A549 treated with Mapracorat at 1 μM for 4 hours (cell line): ENCODE results near the gene SH3BGRL. TPM values are rescaled to one million over a fixed set of nuclear protein-coding genes. Genes with fewer than 3 reads are reported as not detected.

Experiments used
- total RNA-seq: library from RNA; stranded (reverse); fragments of 200-300 nt; extraction: Qiagen RNA extraction; gene quantifications from 5 replicates; pipeline ENCODE4 v1.2.3, GENCODE V29; 2022

The SH3BGRL gene
- total RNA-seq: 43.7 to 52.4 TPM (median 45.0 TPM) in 5 replicates

DNA sequence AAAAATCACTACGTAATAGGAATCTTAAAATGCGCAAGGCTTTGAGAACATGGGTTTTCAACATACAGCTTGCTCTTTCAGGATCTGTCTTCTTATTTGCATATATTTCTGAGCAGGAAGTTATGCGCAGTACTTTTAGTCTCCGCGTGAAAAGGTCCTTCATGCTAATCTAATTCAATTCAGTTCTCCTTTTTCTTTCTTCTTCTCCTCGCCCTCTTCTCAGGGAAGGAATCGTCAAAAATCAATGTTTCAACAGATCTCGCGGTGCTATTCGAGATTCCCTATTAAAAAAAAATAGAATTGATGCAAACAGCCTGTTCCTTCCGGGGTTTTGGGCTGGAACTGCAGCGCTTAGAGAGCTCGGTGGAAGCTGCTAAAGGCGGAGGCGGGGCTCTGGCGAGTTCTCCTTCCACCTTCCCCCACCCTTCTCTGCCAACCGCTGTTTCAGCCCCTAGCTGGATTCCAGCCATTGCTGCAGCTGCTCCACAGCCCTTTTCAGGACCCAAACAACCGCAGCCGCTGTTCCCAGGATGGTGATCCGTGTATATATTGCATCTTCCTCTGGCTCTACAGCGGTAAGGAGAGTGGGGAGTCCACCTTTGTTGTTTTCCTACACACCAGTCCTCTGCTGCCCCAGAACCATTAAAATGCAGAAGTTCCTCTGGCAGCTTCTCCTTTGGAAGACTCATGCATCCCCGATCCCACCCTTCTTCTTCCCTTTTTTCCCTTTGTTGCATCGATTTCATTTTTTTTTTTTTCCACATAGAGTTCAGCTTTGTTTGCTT is at the start of gene SH3BGRL, which contains the start of gene HMGN5:
TSS of gene SH3BGRL (plus strand) at position 432 of the 785 bp plus-strand sequence. CDS start at position 531, 99 bp downstream.
TSS of gene HMGN5 (minus strand) at position 243 of the 785 bp plus-strand sequence. CDS start 80,364 bp downstream, outside the sequence.

Other genes with a start within 250 kb of the SH3BGRL start
- 1.6 to 3.8 TPM (median 2.4 TPM) in 5 replicates for gene HMGN5, start 189 bp upstream of the SH3BGRL start, total RNA-seq